Left cardiac atrium (tissue), 4 donors: Measurements from ENCODE around the gene BCL11B. TPM values are rescaled to one million over a fixed set of nuclear protein-coding genes. Genes with fewer than 3 reads are reported as not detected.
A peak's percentile ranks its signal among the peaks of the same experiment; 100 is the strongest.

Experiments
- ATAC-seq, 2 donors: fragments of 200-7000 bp; cut with Tn5 transposase; one replicate each; pipeline ENCODE4 v1.9.1; 2020; ENCODE audit warnings: mild to moderate bottlenecking in 2 of 2, moderate library complexity in 2 of 2
- DNase-seq: peaks from one replicate; pipeline ENCODE4 v3.0.0-alpha.2; 2020
- intact Hi-C, 2 donors: fragments of 100-400 bp; cut with DNase I; formaldehyde crosslinking; loops; one replicate each; pipeline versions ENCODE4 v1.14.1 to v1.15.1; 2022 to 2023
- total RNA-seq, 2 donors: library from RNA; stranded (reverse); fragmentation: NEBNext Ultra II Directional; extraction: Animal tissue kit (Norgen Biotek cat#: 25700); gene quantifications; one replicate each; pipeline ENCODE4 v1.2.1, GENCODE V29; 2021
- donor health status: DM: no; HTN: yes; CAD: no.
- donor health status: DM: no; HTN: yes; CAD: no; lungs with severe emphysema.
- donor health status: DM: yes; HTN: yes; CAD: no.
- donor health status: Dilated cardiomyopathy.

Gene BCL11B
- total RNA-seq, 2 donors from 2014 or later = 0.29 to 0.59 TPM

DNA sequence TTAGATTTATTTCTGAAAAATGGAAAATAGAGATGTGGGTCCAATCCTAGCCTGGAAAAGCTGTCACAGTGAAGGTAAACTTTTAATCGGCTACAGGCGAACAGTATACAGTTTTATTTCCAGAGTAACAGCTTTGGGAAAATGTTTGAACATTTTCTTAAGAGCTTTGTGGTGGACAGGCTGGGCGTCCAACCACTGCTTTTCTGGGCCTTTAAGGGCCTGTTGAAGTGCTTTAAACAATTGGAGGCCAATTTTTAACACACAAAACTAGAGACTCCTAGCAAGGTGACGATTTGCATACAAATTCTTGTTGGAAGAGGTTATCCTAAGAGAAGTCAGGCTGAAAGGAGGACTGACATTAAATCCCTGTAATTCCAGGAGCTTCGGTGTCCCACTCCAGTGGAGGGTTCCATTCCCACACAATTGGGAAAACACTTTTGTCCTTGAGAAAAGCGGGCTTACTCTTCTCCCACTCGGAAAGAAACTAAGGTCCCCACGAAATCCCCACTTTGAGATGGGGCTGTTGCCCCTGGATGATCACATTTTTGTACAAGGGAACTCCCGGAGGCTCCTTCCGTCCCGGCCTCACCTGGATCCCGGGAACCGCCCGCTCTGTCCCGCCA lies 26.9 kb downstream of the BCL11B start:
- DNase-seq (no peak), ATAC-seq (no peak)
- intact Hi-C loops = no loop called here

DNA sequence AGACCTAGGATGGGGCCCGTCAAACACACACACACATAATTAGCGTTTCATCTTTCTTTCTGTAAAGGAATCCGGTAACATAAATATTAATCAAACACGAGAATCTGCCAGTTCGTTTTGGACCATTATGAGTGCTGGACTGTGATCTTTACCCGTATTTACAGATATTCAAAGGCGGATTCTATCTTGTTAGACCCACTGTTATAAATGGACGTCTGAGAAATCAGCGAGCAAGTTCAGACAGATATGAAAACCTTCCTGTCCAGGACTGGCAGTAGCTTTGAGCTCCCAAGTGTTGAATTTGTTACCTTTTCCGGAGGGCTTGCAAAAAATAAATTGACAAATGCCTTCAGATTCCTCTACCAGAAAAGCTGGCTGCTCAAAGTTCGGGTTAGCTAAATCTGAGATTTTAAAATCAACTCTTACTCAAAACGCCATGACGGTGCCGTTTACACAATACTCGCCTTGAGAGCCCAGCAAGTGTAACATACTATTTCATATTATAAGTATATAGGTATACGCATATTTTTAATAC lies 27.6 kb downstream of the BCL11B start:
- DNase-seq = no peak
- intact Hi-C loops = no loop called here
- no peak for ATAC-seq

DNA sequence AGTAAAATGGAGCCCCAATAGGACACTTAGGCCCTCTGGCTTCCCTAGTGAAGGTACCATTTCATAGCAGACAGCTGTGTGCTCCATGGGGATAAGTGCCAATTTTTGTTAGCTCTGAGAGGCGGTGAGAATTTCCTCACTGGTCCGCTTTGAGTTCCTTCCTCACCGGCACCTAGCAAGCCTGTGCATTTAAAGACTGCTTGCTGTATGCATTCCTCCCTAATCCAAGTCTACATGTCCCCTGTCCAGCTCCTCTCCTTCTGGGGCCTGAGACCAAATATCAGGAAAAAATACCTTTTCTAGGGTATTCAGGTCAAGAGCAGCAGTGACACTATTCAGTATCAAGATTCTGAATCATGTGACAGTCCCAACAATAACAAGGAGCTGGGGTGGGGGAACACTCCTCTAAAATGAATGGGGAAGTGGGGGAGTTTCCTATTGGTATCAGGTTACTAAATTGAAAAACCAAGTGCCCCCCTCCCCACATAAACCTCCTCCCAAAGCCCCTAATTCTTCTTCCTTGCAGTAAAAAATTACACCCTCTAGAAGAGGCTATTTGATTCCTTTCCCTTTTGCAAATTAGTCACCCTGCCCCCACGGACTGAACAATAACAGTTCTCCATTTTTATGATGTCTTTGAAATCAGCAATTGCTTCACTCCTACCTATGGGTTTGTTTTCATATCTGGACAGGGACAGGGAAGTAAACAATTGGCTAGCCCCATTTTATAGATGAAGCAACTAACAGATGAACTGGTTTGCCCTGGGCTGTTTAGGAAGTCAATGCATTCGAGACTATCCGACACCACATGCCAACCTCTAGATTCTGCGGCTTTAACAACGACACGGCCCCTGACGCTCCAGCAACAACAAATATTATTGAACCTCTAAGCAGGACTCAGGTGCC lies 28.9 kb downstream of the BCL11B start:
- peak in 1 of 2 donors; percentile 36 for ATAC-seq
- no peak for DNase-seq

DNA sequence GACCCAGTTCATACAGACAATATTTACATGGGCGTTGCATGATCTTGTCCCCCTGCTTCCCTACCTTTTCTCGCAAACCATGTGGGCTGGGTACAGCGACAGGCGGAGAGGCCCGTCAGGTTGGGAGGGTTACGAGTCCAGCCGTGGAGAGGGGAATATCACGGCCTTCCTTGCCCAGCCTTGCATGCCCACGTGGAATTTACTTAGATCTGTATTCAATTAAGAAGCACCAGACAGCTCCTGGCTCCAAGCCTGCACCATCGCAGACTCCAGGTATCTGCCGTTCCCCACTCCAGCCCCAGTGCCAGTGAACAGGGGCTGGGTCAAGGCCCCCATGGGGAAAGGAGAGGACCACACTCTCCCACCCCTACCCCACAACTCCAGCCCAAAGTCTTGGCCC lies 29.8 kb downstream of the BCL11B start:
- DNase-seq (no peak), ATAC-seq (no peak)
- intact Hi-C loops = no loop called here

More for the DNA sequence above, 28.9 kb downstream of the BCL11B start:
- intact Hi-C loops = no loop called here

DNA sequence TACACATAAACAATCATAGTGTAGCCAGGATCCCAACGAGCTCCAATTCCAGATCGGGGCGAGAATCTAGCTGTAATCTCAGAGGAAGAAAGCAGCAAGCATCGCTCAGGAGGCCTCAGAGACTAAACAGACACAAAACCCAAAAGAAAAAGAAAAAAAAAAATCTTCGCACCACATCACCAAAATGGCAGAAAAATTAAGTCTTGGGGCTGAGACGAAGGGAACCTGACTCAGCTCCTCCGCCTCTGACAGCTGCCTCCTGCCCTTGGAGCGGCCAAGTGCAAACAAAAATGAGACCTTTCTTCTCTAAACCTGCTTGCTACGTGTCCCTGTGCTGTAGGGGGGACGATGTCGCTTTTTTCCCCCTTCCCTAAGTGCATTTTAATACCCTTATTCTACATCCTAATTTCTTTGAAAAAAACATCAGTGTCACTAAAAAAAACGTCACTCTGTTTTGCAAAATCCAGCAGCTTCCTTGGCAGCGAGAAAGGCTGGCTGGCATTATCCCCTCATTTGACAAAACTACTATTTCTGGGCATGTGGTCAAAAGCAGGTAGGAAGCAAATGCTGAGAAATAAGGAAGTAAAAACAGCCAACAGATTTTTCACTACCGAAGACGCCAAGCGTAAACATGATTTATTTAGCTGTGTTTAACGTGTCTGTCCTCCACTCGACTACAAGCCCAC lies 30.5 kb downstream of the BCL11B start:
- no peak for ATAC-seq
- no peak for DNase-seq
- intact Hi-C loops = no loop called here

DNA sequence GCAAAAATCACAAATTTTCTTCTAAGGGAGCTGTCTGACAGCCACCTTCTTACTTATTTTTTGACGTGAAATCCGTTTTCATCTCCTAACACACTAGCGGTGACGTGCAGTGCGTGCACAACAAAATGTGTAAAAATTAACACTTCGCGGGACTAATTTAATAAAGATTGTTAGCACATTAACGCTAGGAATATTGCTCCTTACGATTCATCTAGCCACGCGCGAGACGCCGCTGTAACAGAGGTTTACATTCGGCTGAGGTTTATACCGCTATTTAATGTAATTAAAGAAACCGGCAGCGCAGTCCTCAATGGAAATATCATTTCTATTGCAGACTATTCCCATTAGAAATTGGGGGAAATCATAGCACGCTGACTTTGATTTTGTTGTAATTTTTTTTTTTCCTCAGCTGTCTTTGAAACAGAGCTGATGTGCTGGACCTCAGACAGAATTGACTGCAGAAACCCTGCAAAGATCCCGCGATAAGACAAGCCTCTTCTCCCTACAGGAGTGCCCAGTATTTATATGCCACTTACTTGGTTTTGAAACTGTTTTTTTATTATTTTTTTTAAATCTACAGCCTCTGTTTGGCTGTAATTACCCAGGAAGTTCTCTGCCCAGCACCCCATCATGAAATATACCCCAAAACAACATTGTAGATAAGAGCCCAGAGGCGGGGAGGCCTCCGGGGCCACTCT lies 31.2 kb downstream of the BCL11B start:
- DNase-seq (no peak), ATAC-seq (no peak)
- intact Hi-C loops = no loop called here

DNA sequence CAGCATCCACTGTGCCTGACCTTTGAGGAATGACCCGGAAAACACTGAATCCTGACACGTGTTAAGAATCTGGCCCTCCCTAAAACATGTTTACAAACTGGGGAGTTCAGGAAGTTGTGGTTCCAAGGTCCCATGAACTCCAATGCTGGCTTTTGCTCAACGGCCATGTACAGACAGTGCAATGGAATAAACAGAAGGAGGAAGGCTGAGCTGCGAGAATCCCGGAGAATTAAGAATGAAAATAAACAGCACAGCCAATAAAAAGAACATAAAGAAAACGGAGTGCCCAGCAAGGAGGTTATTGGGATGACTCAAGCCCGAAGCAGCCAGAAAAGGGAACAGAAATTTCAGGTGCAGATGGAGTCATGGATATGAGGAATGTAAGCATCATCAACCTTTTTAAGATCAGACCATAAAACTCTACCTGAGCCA lies 32.3 kb downstream of the BCL11B start:
- no peak for DNase-seq
- intact Hi-C loops = no loop called here
- no peak for ATAC-seq

DNA sequence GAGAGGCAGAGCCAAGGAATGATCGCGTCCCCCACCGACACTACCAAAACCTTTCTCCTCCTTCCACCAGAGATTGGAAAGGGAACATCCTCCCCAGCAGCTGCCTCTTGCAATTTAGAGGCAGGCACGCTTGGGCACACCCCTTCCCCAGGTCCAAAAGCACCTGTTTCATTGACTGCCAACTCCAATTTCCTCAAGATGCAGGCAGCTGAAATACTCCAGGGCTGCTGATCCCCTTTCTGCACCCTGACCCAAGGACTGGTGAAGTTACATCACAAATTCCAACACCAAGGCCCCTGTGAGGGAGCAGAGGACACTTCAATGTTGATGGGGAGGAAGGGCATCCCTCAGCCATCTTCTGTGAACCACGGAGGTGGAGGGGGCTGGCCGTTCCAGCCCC lies 33.8 kb downstream of the BCL11B start:
- DNase-seq (no peak), ATAC-seq (no peak)
- intact Hi-C loops = no loop called here

DNA sequence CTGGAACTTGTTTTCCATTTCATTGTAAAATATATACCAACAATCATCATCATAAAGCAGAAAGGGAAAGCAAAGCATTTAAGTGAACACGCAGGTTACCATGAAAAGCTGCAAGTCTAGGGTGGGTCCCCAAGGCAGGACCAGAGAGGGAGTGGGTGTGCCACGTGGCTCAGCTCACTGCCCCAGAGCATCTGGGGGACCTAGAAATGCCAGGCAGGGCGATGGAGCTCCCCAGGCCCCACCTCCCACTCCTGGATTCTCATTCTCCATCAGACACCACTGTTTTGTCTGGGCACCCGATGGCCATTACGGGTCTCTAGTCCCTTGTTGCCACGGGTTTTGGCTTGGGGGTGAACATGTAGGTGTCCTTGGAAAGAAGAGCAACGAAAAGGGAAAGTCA lies 34.7 kb downstream of the BCL11B start:
- intact Hi-C loops = no loop called here
- DNase-seq (no peak), ATAC-seq (no peak)

DNA sequence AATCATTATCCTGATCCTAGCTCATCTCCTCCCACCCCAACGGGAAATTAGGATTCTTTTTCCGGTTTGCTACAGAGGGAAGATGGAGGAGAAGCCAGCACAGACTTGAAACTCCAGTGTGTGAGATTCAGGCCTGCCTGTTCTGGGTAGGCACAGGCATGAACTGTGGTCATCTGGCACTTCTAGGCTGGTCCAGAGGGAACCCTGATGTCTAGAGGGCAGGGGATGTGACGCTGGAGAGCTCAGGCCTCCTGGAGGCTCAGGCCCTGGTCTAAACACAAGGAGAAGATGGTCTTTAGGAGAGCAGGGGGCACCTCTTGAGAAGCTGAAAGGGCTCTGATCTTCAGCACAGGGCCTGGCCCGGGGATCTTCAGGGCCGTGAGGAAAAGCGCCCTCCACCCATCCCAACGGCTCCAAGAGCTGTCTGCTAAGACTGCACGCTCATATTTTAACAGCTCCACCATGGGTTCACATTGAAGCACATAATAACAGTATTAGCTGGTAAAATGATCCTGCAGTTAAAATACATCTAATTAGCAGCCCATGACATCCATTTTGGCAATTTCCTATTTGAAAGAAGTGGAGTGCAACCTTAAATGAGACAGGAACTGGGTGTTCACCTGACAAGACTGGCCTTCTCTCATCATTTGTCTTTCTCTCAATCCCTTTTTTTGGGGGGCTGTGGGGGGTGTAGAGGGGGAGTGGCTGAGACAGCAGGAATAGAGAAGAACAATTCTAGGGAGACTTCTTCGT lies 35.4 kb downstream of the BCL11B start:
- DNase-seq = no peak
- intact Hi-C loops = no loop called here
- no peak for ATAC-seq

DNA sequence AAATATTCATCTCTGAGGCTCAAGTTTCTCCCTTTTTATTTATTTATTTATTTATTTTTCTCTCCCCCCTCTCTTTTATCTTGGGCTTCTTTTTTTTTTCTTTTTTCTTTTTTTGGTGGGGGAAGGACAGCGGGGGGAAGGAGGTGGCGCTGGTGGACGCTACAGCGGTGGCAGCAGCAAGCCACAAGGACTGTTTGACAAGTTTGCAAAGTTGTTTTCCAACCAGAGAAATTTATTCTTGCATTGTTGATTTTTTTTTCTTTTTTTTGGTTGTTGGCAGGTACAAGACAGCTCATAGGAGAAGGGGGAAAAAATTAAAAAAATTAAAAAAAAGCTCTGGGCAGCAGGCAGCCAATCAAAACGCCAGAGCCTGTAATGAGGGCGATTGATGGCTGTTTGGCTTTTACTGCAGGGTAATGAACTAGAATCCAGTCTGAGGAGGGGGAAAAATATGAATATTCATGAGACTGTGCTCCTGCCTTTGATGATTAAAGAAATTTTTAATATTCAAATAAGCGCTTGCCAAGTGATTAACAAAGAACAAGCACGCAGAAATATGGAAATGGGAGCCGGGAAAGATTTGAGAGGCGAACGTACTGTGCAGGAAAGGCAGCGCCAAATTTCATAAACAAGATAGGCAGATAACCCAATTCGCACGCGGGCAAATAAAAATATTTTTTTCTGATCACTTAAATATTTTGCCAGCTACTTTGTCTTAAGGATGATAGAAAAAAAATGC lies 36.2 kb downstream of the BCL11B start:
- intact Hi-C loops = no loop called here
- DNase-seq = no peak
- no peak for ATAC-seq

DNA sequence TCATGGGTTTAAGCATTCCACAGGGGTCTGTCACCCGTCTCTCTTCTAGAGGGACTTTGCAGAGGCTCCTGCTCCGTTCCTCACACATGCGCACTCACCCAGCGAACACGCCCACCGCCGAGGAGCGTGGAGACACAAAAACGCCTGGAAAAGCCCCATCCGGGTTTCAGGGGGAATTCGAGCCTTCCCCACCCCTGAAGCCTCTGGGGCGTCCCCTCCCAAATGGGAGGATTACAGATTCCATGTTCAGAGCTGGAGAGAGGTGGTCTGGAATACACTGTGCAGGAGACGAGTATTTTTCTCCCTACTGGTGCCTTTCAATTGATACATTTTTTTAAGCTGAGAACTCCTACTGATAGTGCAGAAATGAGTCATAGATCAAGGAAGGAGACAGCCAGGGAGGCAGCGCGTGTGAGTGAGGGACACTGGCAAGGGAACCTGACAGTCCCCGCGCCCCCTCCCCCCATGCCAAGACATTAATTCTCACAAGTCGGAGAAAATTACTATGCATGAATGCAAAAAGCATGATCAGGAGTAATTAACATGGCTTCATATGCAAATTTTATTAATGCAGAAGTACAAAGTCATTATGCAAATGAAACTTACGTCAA lies 36.9 kb downstream of the BCL11B start:
- intact Hi-C loops = no loop called here
- DNase-seq (no peak), ATAC-seq (peak in 1 of 2 donors; percentile 41)

DNA sequence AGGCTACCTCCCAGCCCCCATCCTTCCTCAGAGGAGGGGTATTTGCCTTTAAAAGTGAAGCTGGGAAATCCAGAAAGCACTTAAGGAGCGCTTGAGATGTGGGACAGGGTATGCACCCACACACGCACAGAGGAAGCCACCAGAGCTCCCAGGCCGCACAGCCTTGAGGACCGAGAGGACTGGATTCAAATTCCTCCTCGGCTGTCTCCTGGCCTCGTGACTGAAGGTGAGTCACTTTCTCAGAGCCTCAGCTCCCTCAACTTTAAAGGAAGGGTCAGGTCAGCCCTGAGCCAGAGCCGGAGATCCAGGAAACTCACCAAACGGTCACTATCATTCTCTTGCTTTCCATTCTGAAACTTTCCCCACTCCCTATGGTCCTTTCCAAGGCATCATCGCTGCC lies 37.6 kb downstream of the BCL11B start:
- intact Hi-C loops = no loop called here
- DNase-seq (no peak), ATAC-seq (no peak)

DNA sequence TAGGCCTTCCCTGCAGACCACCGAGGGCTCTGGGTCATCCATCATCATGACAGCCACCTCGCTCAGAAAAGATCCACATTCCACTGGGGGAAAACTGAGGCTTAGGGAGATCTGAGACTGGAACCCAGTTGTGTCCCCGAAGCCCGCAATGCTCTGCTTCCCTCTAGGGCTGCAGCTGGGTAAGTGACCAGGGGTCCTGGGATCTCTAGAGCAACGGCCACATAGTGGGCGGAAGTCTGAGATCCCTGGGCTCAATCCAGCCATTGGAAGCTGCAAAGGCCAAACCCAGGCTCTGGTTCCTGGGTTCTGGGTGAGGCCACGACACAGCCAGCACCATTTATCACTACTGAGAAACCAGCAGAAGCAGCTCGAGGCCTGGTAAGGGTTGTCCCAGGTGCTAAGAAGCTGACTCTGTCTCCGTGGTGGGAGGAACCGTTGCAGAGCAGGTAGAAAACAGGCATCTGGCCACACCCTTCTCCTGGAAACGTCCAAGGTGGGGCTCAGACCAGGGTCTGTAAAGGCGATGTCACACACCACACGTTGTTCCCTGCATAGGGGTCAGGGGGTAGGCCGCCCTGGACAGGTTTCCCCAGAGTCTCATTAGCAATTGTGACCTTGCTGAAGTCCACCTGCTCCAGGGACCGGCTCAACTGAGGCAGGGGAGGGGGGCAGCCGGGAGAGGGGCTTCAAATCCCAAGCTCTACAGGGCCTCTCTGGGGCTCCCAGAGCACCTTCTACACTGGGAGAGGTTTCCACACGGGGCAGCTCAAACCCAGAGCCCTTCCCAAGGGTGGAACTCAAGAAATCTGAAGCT lies 38.6 kb downstream of the BCL11B start:
- intact Hi-C loops = no loop called here

DNA sequence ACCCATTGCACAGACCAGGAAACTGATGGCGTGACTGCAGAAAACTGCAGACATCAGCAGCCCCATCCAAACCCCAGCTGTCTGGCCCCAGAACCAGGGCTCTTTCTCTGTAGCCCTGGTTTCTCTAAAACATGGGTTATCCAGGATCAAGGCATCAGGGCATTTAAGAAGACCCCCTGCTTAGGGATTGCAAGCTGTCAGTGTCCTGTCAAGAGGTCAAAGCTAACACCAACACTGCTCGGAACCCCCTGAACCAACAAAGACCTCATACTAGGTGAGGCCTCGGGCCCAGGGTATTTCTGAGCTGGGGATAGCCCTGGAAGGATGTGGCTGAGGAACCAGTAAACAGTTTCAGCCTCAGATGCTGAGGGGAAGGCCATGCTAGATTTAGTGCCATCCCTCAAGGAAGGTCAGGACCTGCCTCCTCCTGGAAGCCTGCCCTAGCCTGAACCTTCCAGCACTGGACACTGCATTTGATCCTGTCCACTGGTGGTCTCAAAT lies 39.2 kb downstream of the BCL11B start:
- DNase-seq (no peak), ATAC-seq (no peak)
- intact Hi-C loops = no loop called here

More for the DNA sequence above, 38.6 kb downstream of the BCL11B start:
- ATAC-seq = no peak
- no peak for DNase-seq

DNA sequence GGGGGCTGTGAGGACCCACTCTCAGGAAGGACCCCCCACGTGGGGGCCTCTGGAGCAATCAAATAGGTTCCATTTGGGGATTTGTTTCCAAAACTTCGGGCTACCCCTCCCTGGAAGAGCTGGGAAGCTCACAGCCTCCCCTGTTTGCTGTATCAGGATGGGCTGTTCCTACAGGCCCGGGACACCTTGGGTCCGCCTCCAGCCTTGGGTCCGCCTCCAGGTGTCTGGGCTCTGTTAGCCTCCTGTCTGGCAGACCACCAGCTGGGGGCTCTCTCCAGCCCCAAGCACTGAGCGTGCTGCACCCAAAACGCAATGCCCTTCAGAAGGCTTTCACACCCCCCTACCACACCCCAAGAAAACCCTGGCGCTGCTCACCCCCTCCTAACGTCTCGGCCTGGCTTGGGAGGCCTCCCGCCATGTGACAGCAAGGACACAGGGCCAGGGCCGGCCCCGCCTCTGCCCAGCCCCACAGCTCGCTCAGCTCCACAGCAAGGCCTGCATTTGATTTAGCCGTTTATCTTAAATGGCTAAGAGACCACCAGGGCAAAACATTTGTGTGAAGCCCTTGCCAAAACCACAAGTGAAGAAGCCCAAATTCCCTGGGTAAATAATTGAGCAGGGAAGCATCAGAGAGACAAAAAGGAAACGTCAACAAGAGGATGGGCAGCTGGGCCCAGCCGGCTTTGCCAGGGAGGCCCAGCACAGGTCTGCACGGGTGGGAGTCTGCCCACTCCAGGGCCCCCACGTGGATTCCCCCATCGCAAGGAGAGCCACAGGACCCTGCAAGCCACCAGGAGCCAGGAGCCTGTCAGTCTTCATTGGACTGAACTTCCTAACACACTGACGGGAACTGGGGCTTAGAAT lies 39.9 kb downstream of the BCL11B start:
- ATAC-seq (no peak), DNase-seq (no peak)

More for the DNA sequence above, 39.9 kb downstream of the BCL11B start:
- intact Hi-C loops = no loop called here
